Measurements from ENCODE around the gene CCL27. TPM values are rescaled to one million over a fixed set of nuclear protein-coding genes. Genes with fewer than 3 reads are reported as not detected.

Gene CCL27
- total RNA-seq, 4 donors from 2014 or later: not detected

- Histone ChIP-seq H3K36me3 (peaks cover 0 to 27% (median 3%) of the 10 kb centered on the region in 3 donors), H3K27ac (peak overlapping the region; percentile 54 to 88 (median 84)), H3K4me1 (peaks cover 37 to 68% (median 52%) of the 10 kb centered on the region in 3 donors), H3K4me3 (peak overlapping the region; percentile 18 to 63 (median 37)), H3K27me3 (no peaks in the 10 kb centered on the region), H3K9me3 (no peaks in the 10 kb centered on the region)
- intact Hi-C loops (cut with DNase I): no loop called here
- WGBS, 2 donors: 18 to 34% methylated on average over 5 of the region's 5 CpGs
- no peak for DNase-seq
- TF ChIP-seq POLR2A (IDR thresholded peaks at IDR 0.05) (no peak), CTCF (IDR thresholded peaks at IDR 0.05) (no peak)
These were observed 9.9 kb downstream of the CCL27 start for GRCh38 chr9:34652602-34653000.

GRCh38 chr9:34651876-34652601 lies 10.4 kb downstream of the CCL27 start, which contains the start of gene IL11RA:
Gene IL11RA, plus strand, starts transcription at chr9:34652185. Its CDS starts 3,033 bp downstream, at chr9:34655218.
- intact Hi-C loops (cut with DNase I): no loop called here
- TF ChIP-seq POLR2A (IDR thresholded peaks at IDR 0.05) (peak in 2 of 4 donors; percentile 9 to 25), CTCF (IDR thresholded peaks at IDR 0.05) (no peak)
- Histone ChIP-seq H3K9me3 (no peaks in the 10 kb centered on the region), H3K4me3 (peak within 1 kb of the TSS; percentile 18 to 63 (median 37)), H3K4me1 (peaks cover 43 to 73% (median 57%) of the 10 kb centered on the region in 3 donors), H3K27me3 (no peaks in the 10 kb centered on the region), H3K36me3 (peaks cover 0 to 21% (median 3%) of the 10 kb centered on the region in 3 donors), H3K27ac (peak within 1 kb of the TSS; percentile 54 to 88 (median 84))
- no peak for DNase-seq
- WGBS, 2 donors: 4 to 5% methylated on average over 5 to 8 of the region's 24 CpGs

GRCh38 chr9:34651321-34651720 lies 11.1 kb downstream of the CCL27 start:
- Histone ChIP-seq H3K4me1 (peaks cover 44 to 79% (median 58%) of the 10 kb centered on the region in 3 donors), H3K4me3 (peak overlapping the region in 3 of 4 donors; percentile 33 to 63 (median 41)), H3K9me3 (no peaks in the 10 kb centered on the region), H3K36me3 (peaks cover 0 to 21% (median 3%) of the 10 kb centered on the region in 3 donors), H3K27me3 (no peaks in the 10 kb centered on the region), H3K27ac (peak overlapping the region; percentile 54 to 88 (median 84))
- 6 to 54% methylated on average over 3 to 4 of the region's 4 CpGs for WGBS, 2 donors
- no peak for TF ChIP-seq CTCF (IDR thresholded peaks at IDR 0.05)
- no peak for TF ChIP-seq POLR2A (IDR thresholded peaks at IDR 0.05)
- no peak for DNase-seq
- intact Hi-C loops (cut with DNase I): no loop called here

GRCh38 chr9:34650816-34651215 lies 11.6 kb downstream of the CCL27 start:
- Histone ChIP-seq H3K4me3 (no peak overlapping the region), H3K27me3 (no peaks in the 10 kb centered on the region), H3K36me3 (peaks cover 0 to 21% (median 3%) of the 10 kb centered on the region in 3 donors), H3K9me3 (no peaks in the 10 kb centered on the region), H3K27ac (peak overlapping the region in 3 of 4 donors; percentile 81 to 88 (median 88)), H3K4me1 (peaks cover 44 to 83% (median 58%) of the 10 kb centered on the region in 3 donors)
- no peak for DNase-seq
- WGBS, 2 donors: 100% methylated on average over 1 of the region's 5 CpGs; no CpG with 5 or more reads in 1 of the 2 donors
- intact Hi-C loops (cut with DNase I): no loop called here
- TF ChIP-seq POLR2A (IDR thresholded peaks at IDR 0.05) (no peak), CTCF (IDR thresholded peaks at IDR 0.05) (no peak)

GRCh38 chr9:34648673-34649072 lies 13.8 kb downstream of the CCL27 start:
- intact Hi-C loops (cut with DNase I): no loop called here
- Histone ChIP-seq H3K4me3 (no peak overlapping the region), H3K36me3 (peaks cover 0 to 21% (median 3%) of the 10 kb centered on the region in 3 donors), H3K9me3 (no peaks in the 10 kb centered on the region), H3K27ac (no peak overlapping the region), H3K4me1 (peaks cover 36 to 62% (median 40%) of the 10 kb centered on the region in 3 donors), H3K27me3 (no peaks in the 10 kb centered on the region)
- no peak for TF ChIP-seq POLR2A (IDR thresholded peaks at IDR 0.05)
- TF ChIP-seq CTCF (IDR thresholded peaks at IDR 0.05): no peak
- 93% methylated on average over 6 to 7 of the region's 8 CpGs for WGBS, 2 donors
- no peak for DNase-seq

Data from esophagus squamous epithelium (tissue), 5 donors.